KMS-11 (cell line): Measurements from ENCODE around the gene CYP2A6.
"Not testable (repeated sequence)": the region's sequence is repeated elsewhere in the genome, so short reads cannot be mapped to it uniquely, and the experiment has no call there.

ENCODE experiments used
- H2AFZ ChIP-seq: fragments of 200-600 bp; sonication (generic); 2 replicates; pipeline ENCODE4 v1.6.1; 2016; ENCODE audit warnings: antibody characterized with exemption, mixed run types, low read depth
- H3K27ac ChIP-seq: fragments of 200-600 bp; sonication (generic); 2 replicates; pipeline ENCODE4 v1.6.1; 2016; ENCODE audit warnings: mild to moderate bottlenecking, mixed run types
- H3K27me3 ChIP-seq: fragments of 200-600 bp; sonication (generic); 2 replicates; pipeline ENCODE4 v1.6.1; 2017; ENCODE audit warnings: mild to moderate bottlenecking, low read depth, mixed run types, moderate library complexity; ENCODE audit not compliant: insufficient read depth
- H3K36me3 ChIP-seq: fragments of 200-600 bp; sonication (generic); 2 replicates; pipeline ENCODE4 v1.6.1; 2017; ENCODE audit warnings: mild to moderate bottlenecking, mixed run types; ENCODE audit not compliant: insufficient read depth
- H3K4me1 ChIP-seq: fragments of 200-600 bp; sonication (generic); 2 replicates; pipeline ENCODE4 v1.6.1; 2016; ENCODE audit warnings: mild to moderate bottlenecking, low read depth, mixed run types; ENCODE audit not compliant: poor library complexity, severe bottlenecking
- H3K4me2 ChIP-seq: fragments of 200-600 bp; sonication (generic); 2 replicates; pipeline ENCODE4 v1.7.0; 2016; ENCODE audit warnings: mild to moderate bottlenecking, mixed run types
- H3K4me3 ChIP-seq: fragments of 200-600 bp; sonication (generic); IDR thresholded peaks from 2 replicates; pipeline ENCODE4 v1.6.1; 2017; ENCODE audit warnings: low read depth, low read length, mixed read lengths; ENCODE audit not compliant: insufficient read depth
- H3K79me2 ChIP-seq: fragments of 200-600 bp; sonication (generic); 2 replicates; pipeline ENCODE4 v1.6.1; 2016; ENCODE audit warnings: low read depth, mixed run types; ENCODE audit not compliant: insufficient read depth
- H3K9ac ChIP-seq: fragments of 200-600 bp; sonication (generic); 2 replicates; pipeline ENCODE4 v1.6.1; 2016; ENCODE audit warnings: mild to moderate bottlenecking, mixed run types
- H4K20me1 ChIP-seq: fragments of 200-600 bp; sonication (generic); 2 replicates; pipeline ENCODE4 v1.6.1; 2016; ENCODE audit warnings: mild to moderate bottlenecking, mixed run types; ENCODE audit not compliant: insufficient read depth
- CTCF ChIP-seq: fragments of 200-600 bp; sonication (generic); conservative IDR thresholded peaks from 2 replicates; pipeline ENCODE4 v1.6.1; 2017; ENCODE audit warnings: low read depth, mild to moderate bottlenecking, antibody characterized with exemption, low read length, moderate library complexity, mixed read lengths

The CYP2A6 gene

GRCh38 chr19:40829205-40829604 lies 21.0 kb downstream of the CYP2A6 start:
- Histone ChIP-seq H3K79me2 (no peaks in the 10 kb centered on the region), H2AFZ (no peak overlapping the region), H3K36me3 (no peaks in the 10 kb centered on the region), H3K4me1 (peaks cover 15% of the 10 kb centered on the region), H3K4me2 (no peak overlapping the region), H3K9ac (no peak overlapping the region), H3K27ac (no peak overlapping the region), H3K27me3 (no peaks in the 10 kb centered on the region), H3K4me3 (no peak overlapping the region), H4K20me1 (no peaks in the 10 kb centered on the region)
- TF ChIP-seq CTCF: no peak

- H3K79me2 ChIP-seq: no peaks in the 10 kb centered on the region
- no peak overlapping the region for H3K27ac ChIP-seq
- no peaks in the 10 kb centered on the region for H3K27me3 ChIP-seq
- no peaks in the 10 kb centered on the region for H3K36me3 ChIP-seq
- no peak for TF ChIP-seq CTCF
- no peak overlapping the region for H3K4me2 ChIP-seq
- no peak overlapping the region for H3K4me3 ChIP-seq
- peaks cover 11% of the 10 kb centered on the region for H3K4me1 ChIP-seq
- no peak overlapping the region for H3K9ac ChIP-seq
- no peak overlapping the region for H2AFZ ChIP-seq
- H4K20me1 ChIP-seq: no peaks in the 10 kb centered on the region
Measured at GRCh38 chr19:40827386-40828247, 22.6 kb downstream of the CYP2A6 start.

- H3K36me3 ChIP-seq, H3K27me3 ChIP-seq, H3K79me2 ChIP-seq, H3K4me1 ChIP-seq, H3K27ac ChIP-seq, H3K4me2 ChIP-seq, H4K20me1 ChIP-seq, H2AFZ ChIP-seq, H3K4me3 ChIP-seq, H3K9ac ChIP-seq: not testable (repeated sequence)
Measured at GRCh38 chr19:40826699-40827385, 23.4 kb downstream of the CYP2A6 start.

- not testable (repeated sequence) for H3K9ac ChIP-seq, H2AFZ ChIP-seq, H3K4me3 ChIP-seq, H3K27me3 ChIP-seq, H3K4me2 ChIP-seq, H3K36me3 ChIP-seq, H3K4me1 ChIP-seq, H3K79me2 ChIP-seq, H3K27ac ChIP-seq, H4K20me1 ChIP-seq
Measured at GRCh38 chr19:40826312-40826698, 23.9 kb downstream of the CYP2A6 start.

GRCh38 chr19:40825460-40826095 lies 24.7 kb downstream of the CYP2A6 start:
- not testable (repeated sequence) for H3K4me3 ChIP-seq, H3K36me3 ChIP-seq, H3K27me3 ChIP-seq, H3K4me2 ChIP-seq, H3K79me2 ChIP-seq, H3K4me1 ChIP-seq, H2AFZ ChIP-seq, H3K9ac ChIP-seq, H3K27ac ChIP-seq, H4K20me1 ChIP-seq

GRCh38 chr19:40824916-40825315 lies 25.3 kb downstream of the CYP2A6 start:
- not testable (repeated sequence) for H4K20me1 ChIP-seq, H2AFZ ChIP-seq, H3K4me1 ChIP-seq, H3K9ac ChIP-seq, H3K79me2 ChIP-seq, H3K27me3 ChIP-seq, H3K36me3 ChIP-seq, H3K27ac ChIP-seq, H3K4me3 ChIP-seq, H3K4me2 ChIP-seq

- H3K79me2 ChIP-seq, H3K4me2 ChIP-seq, H3K4me3 ChIP-seq, H3K27me3 ChIP-seq, H3K9ac ChIP-seq, H4K20me1 ChIP-seq, H3K27ac ChIP-seq, H2AFZ ChIP-seq, H3K36me3 ChIP-seq: not testable (repeated sequence)
- peaks cover 14% of the 10 kb centered on the region for H3K4me1 ChIP-seq
Measured at GRCh38 chr19:40822704-40823553, 27.3 kb downstream of the CYP2A6 start.
